Measurements from ENCODE around the gene NAIF1. TPM values are rescaled to one million over a fixed set of nuclear protein-coding genes. Genes with fewer than 3 reads are reported as not detected.
"Not testable (repeated sequence)": the region's sequence is repeated elsewhere in the genome, so short reads cannot be mapped to it uniquely, and the experiment has no call there.

NAIF1 gene
- polyA plus RNA-seq, 6 donors from 2014 or later, result 7.2 to 21.6 (median 12.3) TPM

DNA sequence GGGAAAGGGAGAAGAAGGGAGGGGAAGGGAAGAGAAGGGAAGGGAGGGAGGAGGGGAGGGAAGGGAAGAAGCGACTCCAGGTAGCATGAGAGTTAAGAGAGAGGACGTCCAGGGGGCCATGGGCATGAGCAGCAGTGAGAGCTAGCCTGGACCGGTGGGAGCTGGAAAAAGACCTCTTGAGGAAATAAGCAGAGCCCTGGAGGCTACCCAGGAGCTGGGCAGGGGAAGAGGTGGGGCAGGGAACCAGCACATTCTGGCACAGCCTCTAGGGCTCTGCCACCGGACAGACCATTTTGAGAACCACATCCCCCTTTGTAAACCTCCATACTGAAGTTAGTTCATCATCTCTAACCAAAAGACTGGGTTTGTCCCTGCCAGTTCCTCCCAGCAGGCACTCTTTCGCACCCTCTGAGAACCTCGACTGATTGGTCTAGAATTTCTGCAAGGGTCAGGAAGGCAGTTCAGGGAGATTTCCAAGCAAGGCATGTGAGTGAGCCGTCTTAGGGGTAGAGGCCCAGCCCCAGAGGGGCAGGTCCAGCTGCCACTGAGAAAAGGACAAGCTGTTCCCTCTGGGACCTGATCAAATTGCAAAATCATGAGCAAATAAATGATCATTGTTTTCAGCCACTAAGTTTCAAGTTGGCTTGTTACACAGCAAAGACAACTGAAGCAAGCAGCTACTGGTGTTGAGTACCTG, 11.6 kb downstream of the NAIF1 start:
- H3K9me3 Mint-ChIP-seq, result no peaks in the 10 kb centered on the region
- ATAC-seq (ENCODE audit: low read depth in 2 of 2), result no peak
- H3K4me1 Mint-ChIP-seq, result peaks cover 8 to 12% (median 8%) of the 10 kb centered on the region in 3 donors
- no peaks in the 10 kb centered on the region for H3K27me3 Mint-ChIP-seq
- H3K27ac Mint-ChIP-seq, result peak overlapping the region in 2 of 6 donors; percentile 42 to 94
- DNase-seq, result no peak
- H3K4me3 Mint-ChIP-seq, result peak overlapping the region in 1 of 8 donors; percentile 41
- no peaks in the 10 kb centered on the region for H3K36me3 Mint-ChIP-seq

DNA sequence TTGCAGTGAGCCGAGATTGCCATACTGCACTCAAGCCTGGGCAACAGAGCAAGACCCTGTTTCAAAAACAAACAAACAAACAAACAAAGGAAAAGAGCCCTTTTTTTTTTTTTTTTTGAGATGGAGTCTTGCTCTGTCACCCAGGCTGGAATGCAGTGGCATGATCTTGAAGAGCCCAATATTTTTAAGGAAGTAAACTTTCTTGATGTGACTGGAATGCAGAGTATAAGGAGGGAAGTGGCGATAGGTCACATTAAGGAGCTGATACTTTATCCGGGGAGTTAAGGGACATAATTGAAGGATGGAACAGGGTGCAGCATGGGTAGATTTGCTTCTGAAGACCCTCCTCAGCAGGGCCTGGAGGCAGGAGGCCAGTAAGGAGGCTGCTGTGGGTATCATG, 13.0 kb downstream of the NAIF1 start:
- Mint-ChIP-seq H3K27ac (peak overlapping the region in 3 of 6 donors; percentile 11 to 47 (median 22)), H3K27me3 (no peaks in the 10 kb centered on the region), H3K36me3 (no peaks in the 10 kb centered on the region), H3K4me1 (peaks cover 8 to 12% (median 8%) of the 10 kb centered on the region in 3 donors), H3K4me3 (no peak overlapping the region), H3K9me3 (no peaks in the 10 kb centered on the region)
- ATAC-seq (ENCODE audit: low read depth in 2 of 2) (no peak), DNase-seq (no peak)

DNA sequence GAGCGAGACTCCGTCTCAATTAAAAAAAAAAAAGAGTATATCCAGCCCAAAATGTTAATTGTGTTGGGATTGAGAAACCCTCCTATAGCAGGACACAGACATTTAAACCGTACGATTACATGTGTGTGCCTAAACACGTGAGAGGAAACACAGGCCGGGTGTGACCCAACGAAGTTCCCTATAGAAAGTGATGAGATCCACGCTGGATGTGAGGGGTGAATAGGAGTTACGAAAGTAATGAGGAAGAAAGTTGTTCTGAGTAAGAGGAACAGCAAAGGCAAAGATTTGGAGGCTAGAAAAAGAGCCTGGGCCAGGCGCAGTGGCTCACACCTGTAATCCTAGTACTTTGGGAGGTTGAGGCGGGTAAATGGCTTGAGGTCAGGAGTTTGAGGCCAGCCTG, 13.6 kb downstream of the NAIF1 start:
- no peak for DNase-seq
- Mint-ChIP-seq H3K36me3 (no peaks in the 10 kb centered on the region), H3K27me3 (no peaks in the 10 kb centered on the region), H3K4me1 (peaks cover 8 to 12% (median 8%) of the 10 kb centered on the region in 3 donors), H3K4me3 (no peak overlapping the region), H3K9me3 (no peaks in the 10 kb centered on the region), H3K27ac (peak overlapping the region in 1 of 6 donors; percentile 25)
- no peak for ATAC-seq (ENCODE audit: low read depth in 2 of 2)

DNA sequence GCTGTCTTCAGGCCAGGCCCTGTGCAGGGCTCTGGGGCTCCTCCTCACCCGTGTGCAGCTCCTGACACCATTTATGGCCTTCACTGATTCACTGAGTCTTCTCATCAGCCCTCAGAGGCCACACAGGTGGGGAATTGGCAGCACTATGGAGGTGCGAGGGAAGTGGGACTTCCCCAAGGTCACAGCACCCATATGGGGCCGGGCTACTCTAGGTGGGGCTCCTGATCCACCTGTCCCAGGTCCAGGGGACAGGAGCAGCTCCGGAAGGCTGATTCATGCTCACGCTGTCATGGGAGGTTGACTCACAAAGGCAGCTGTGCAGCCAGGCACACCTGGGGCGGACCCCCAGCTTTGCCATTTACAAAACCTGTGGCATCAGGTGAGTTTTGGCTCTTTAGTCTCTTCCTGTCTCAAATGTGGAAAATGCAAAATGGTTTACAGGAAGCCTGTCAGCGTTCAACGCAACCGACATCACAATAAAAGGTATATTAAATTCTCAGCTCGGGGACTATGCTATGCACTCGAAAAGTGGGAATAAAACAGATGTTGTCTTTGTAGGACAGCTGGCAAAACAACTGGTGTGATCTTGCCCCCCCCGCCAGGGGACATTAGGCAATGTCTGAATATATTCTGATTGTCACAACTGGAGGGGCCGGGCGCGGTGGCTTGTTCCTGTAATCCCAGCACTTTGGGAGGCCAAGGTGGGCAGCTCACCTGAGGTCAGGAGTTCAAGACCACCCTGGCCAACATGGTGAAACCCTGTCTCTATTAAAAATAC, 15.0 kb downstream of the NAIF1 start:
- no peak overlapping the region for H3K27ac Mint-ChIP-seq
- no peaks in the 10 kb centered on the region for H3K27me3 Mint-ChIP-seq
- DNase-seq (no peak), ATAC-seq (ENCODE audit: low read depth in 2 of 2) (no peak)
- peaks cover 8 to 12% (median 8%) of the 10 kb centered on the region in 3 donors for H3K4me1 Mint-ChIP-seq
- H3K9me3 Mint-ChIP-seq, result no peaks in the 10 kb centered on the region
- no peak overlapping the region for H3K4me3 Mint-ChIP-seq
- no peaks in the 10 kb centered on the region for H3K36me3 Mint-ChIP-seq

DNA sequence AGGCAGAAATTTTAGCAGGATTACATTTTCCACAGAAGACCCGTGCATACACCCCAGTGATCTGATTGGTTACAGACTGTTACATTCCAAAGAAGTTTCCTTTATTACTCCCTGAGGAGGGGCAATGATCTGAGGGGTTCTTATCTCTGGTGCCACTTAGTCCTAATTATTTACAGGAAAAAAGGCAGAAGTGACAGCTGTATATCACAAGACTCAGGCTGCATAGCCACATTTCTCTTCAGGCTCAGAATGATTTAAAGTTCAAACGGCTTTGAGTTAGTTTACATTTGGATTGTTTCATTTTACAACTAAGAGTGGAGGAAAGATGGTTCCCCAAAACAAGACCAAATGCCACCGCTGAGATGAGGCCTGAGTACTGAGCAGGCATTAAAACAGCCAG, 17.3 kb downstream of the NAIF1 start:
- no peak overlapping the region for H3K27ac Mint-ChIP-seq
- no peak for ATAC-seq (ENCODE audit: low read depth in 2 of 2)
- DNase-seq, result no peak
- H3K36me3 Mint-ChIP-seq, result no peaks in the 10 kb centered on the region
- H3K27me3 Mint-ChIP-seq, result no peaks in the 10 kb centered on the region
- H3K4me1 Mint-ChIP-seq, result peaks cover 5 to 8% (median 8%) of the 10 kb centered on the region in 3 donors
- H3K9me3 Mint-ChIP-seq, result peaks cover 0 to 2% (median 0%) of the 10 kb centered on the region in 7 donors
- H3K4me3 Mint-ChIP-seq, result no peak overlapping the region

DNA sequence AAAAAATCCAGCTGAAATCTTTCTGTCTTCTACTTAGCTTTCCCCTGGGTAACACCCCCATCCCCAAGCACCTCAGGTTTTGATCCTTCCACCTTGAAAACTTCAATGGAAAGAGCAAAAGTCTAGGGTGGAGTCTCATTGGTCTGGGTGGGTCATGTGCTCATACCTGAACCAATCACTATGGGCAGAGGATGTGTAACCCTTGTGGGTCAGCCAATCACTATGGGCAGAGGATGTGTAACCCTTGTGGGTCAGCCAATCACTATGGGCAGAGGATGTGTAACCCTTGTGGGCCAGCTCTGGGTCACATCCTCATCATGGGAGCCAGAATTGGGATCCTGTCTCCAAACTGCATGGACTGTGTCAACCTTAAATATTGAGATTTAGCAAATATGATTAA, 18.5 kb downstream of the NAIF1 start:
- H3K36me3 Mint-ChIP-seq, result no peaks in the 10 kb centered on the region
- peaks cover 0 to 3% (median 0%) of the 10 kb centered on the region in 3 donors for H3K4me1 Mint-ChIP-seq
- no peak overlapping the region for H3K4me3 Mint-ChIP-seq
- peak overlapping the region in 1 of 6 donors; percentile 36 for H3K27ac Mint-ChIP-seq
- no peaks in the 10 kb centered on the region for H3K27me3 Mint-ChIP-seq
- DNase-seq, result no peak
- ATAC-seq (ENCODE audit: low read depth in 2 of 2), result peak; percentile 46 to 47
- H3K9me3 Mint-ChIP-seq, result peaks cover 0 to 2% (median 0%) of the 10 kb centered on the region in 7 donors

DNA sequence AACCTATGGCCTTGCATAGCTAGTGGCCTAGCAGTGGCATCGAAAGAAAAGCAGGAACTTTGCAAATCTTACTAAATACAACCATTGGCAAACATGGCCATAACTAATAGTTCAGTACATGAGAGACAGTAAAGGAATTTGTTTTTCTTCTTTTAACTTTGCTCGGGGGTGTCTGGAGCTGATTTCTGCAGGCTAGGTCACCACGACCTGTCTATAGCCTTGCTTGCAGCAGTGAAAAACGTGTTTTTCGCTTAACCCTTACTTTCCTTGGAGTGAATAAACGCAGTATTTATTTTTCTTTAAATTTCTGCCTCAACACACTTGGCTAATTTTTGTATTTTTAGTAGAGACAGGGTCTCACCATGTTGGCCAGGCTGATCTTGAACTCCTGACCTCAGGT, 19.9 kb downstream of the NAIF1 start:
- no peaks in the 10 kb centered on the region for H3K36me3 Mint-ChIP-seq
- no peak for DNase-seq
- no peak for ATAC-seq (ENCODE audit: low read depth in 2 of 2)
- peaks cover 0 to 2% (median 0%) of the 10 kb centered on the region in 7 donors for H3K9me3 Mint-ChIP-seq
- H3K4me3 Mint-ChIP-seq, result no peak overlapping the region
- no peak overlapping the region for H3K27ac Mint-ChIP-seq
- H3K27me3 Mint-ChIP-seq, result peaks cover 0 to 1% (median 0%) of the 10 kb centered on the region in 3 donors
- H3K4me1 Mint-ChIP-seq, result peaks cover 0 to under 1% (median 0%) of the 10 kb centered on the region in 3 donors

DNA sequence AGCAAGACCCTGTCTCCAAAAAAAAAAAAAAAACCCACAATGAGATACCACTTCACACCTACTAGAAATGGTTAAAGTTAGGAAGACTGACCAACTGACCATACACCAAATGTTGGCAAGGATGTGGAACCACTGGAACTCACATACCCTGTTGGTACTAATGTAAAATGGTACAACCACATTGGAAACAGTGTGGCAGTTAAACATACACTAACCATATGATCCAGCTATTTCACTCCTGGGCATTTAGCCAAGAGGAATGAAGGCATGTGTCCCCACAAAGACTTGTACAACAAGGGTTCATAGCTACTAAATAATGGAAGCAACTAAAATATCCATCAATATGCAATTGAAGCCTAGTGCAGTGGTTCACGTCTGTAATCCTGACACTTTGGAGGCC, 21.3 kb downstream of the NAIF1 start:
- H3K27me3 Mint-ChIP-seq, result peaks cover 0 to 10% (median 0%) of the 10 kb centered on the region in 3 donors
- ATAC-seq (ENCODE audit: low read depth in 2 of 2), result no peak
- H3K36me3 Mint-ChIP-seq, result no peaks in the 10 kb centered on the region
- DNase-seq, result no peak
- no peak overlapping the region for H3K4me3 Mint-ChIP-seq
- H3K4me1 Mint-ChIP-seq, result peaks cover 0 to 4% (median 0%) of the 10 kb centered on the region in 3 donors
- peaks cover 0 to 3% (median 0%) of the 10 kb centered on the region in 7 donors for H3K9me3 Mint-ChIP-seq
- H3K27ac Mint-ChIP-seq, result no peak overlapping the region

DNA sequence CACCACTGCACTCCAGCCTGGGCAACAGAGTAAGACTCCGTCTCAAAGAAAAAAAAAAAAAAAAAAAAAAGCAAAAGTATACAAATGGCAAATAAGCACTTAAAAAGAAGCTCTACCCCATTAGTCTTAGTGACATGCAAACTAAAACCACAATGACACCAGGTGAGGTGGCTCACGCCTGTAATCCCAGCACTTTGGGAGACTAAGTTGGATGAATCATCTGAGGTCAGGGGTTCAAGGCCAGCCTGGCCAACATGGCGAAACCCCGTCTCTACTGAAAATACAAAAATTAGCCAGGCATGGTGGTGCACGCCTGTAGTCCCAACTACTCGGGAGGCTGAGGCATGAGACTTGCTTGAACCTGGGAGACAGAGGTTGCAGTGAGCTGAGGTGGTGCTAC, 21.7 kb downstream of the NAIF1 start:
- ATAC-seq (ENCODE audit: low read depth in 2 of 2); H3K9me3 Mint-ChIP-seq; H3K4me1 Mint-ChIP-seq; H3K36me3 Mint-ChIP-seq; H3K4me3 Mint-ChIP-seq; H3K27ac Mint-ChIP-seq; DNase-seq: not testable (repeated sequence)
- peaks cover 0 to 10% (median 0%) of the 10 kb centered on the region in 3 donors for H3K27me3 Mint-ChIP-seq

DNA sequence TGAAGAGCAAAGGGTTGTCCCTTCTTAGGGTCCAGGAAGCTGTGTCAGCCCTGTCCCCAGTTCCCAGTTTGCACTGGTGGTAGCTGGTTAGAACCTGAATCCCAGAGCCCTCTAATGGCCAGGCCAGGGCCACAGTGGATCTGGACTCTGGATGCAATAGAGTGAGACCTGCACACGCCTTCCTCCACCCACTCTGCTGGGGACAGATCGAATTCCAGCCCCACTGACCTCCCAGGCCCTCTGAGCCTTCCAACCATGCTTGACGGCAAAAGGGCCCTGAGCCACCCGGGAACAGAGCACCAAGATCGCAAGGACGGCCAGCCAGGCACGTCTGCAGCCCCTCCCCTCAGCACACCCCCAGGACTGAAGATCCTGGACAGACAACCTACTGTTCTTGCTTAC, 23.7 kb downstream of the NAIF1 start:
- Mint-ChIP-seq H3K27me3 (peaks cover 0 to 10% (median 0%) of the 10 kb centered on the region in 3 donors), H3K4me3 (no peak overlapping the region), H3K27ac (peak overlapping the region in 1 of 6 donors; percentile 80), H3K9me3 (peaks cover 0 to 3% (median 0%) of the 10 kb centered on the region in 7 donors), H3K4me1 (peaks cover 0 to 4% (median 0%) of the 10 kb centered on the region in 3 donors), H3K36me3 (no peaks in the 10 kb centered on the region)
- ATAC-seq (ENCODE audit: low read depth in 2 of 2) (no peak), DNase-seq (no peak)

DNA sequence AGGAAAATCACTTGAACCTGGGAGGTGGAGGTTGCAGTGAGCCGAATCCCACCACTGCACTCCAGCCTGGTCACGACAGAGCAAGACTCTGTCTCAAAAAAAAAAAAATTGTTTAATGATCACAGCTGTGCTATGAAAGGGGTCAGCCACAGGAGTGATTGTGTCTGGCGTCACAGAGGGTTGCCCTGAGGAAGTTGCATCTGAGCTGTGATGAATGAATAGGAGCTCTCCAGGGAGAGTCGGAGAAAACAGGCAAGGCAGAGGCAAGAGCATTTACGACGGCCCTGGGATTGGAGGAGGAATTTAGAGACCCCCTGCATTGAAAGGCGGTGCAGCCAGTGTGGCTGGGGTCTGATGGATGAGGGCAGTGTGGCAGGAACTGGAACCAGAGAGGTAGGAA, 25.1 kb downstream of the NAIF1 start:
- DNase-seq (no peak), ATAC-seq (ENCODE audit: low read depth in 2 of 2) (no peak)
- H3K27me3 Mint-ChIP-seq, result peaks cover 0 to 10% (median 0%) of the 10 kb centered on the region in 3 donors
- no peaks in the 10 kb centered on the region for H3K36me3 Mint-ChIP-seq
- no peak overlapping the region for H3K4me3 Mint-ChIP-seq
- H3K9me3 Mint-ChIP-seq, result peaks cover 0 to 3% (median 0%) of the 10 kb centered on the region in 7 donors
- H3K4me1 Mint-ChIP-seq, result peaks cover 0 to 4% (median 0%) of the 10 kb centered on the region in 3 donors
- H3K27ac Mint-ChIP-seq, result peak overlapping the region in 1 of 6 donors; percentile 88

DNA sequence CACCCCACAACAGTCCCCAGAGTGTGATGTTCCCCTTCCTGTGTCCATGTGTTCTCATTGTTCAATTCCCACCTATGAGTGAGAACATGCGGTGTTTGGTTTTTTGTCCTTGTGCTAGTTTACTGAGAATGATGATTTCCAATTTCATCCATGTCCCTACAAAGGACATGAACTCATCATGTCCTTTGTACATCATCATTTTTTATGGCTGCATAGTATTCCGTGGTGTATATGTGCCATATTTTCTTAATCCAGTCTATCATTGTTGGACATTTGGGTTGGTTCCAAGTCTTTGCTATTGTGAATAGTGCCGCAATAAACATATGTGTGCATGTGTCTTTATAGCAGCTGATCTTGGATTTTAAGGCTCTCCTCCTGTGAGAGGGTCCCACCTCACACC, 26.3 kb downstream of the NAIF1 start:
- not testable (repeated sequence) for H3K27ac Mint-ChIP-seq; H3K4me3 Mint-ChIP-seq; ATAC-seq (ENCODE audit: low read depth in 2 of 2); H3K9me3 Mint-ChIP-seq; DNase-seq; H3K4me1 Mint-ChIP-seq; H3K36me3 Mint-ChIP-seq
- H3K27me3 Mint-ChIP-seq, result peaks cover 0 to 10% (median 0%) of the 10 kb centered on the region in 3 donors

DNA sequence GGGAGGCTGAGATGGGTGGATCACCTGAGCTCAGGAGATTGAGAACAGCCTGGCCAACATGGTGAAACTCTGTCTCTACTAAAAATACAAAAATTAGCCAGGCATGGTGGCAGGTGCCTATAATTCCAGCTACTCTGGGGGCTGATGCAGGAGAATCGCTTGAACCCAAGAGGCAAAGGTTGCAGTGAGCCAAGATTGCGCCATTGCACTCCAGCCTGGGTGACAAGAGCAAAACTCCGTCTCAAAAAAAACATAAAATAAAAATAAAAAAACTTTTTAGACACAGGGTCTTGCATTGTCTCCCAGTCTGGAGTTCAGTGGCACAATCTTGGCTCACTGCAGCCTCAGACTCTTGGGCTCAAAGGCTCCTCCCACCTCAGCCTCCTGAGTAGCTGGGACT, 30.6 kb downstream of the NAIF1 start:
- H3K4me1 Mint-ChIP-seq, result peaks cover 5 to 24% (median 9%) of the 10 kb centered on the region in 3 donors
- ATAC-seq (ENCODE audit: low read depth in 2 of 2); H3K27ac Mint-ChIP-seq; H3K36me3 Mint-ChIP-seq; H3K9me3 Mint-ChIP-seq; H3K4me3 Mint-ChIP-seq; H3K27me3 Mint-ChIP-seq; DNase-seq: not testable (repeated sequence)

All from naive B cell (primary cell).